C4-2B (cell line): ENCODE results near the gene LIN28A.

Experiments
- CTCF ChIP-seq: fragments of 450-650 bp; conservative IDR thresholded peaks from 2 replicates; pipeline ENCODE4 v1.5.1; 2017; ENCODE audit warnings: mild to moderate bottlenecking
- ZFX ChIP-seq: fragments of 450-650 bp; IDR thresholded peaks from 2 replicates; pipeline ENCODE4 v1.6.1; 2017

DNA sequence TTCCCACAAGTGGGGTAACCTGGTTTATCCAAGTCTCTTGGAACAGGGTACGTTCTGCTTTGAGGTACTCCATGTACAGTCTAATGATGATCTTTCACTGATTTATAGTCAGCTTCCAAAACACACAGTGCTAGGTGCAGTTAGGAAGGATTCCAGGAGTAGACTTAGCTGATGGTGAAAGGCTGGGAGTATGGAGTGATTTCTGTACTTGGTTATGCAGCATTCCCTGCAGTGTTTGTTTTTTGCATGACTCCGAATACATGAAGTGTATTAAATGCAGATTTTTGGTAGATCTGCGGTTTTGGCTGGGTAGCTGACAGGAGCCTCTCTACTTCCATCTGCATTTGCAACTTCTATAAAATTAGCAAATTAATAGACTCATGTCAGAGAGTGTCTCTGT, 65.4 kb downstream of the LIN28A start:
- no peak for TF ChIP-seq CTCF
- TF ChIP-seq ZFX, result no peak
